ENCODE measurements around the gene RPP30. TPM values are rescaled to one million over a fixed set of nuclear protein-coding genes. Genes with fewer than 3 reads are reported as not detected.
A peak's percentile ranks its signal among the peaks of the same experiment; 100 is the strongest.

The RPP30 gene
- total RNA-seq, 1 experiment from 2014 or later: 56.8 TPM

DNA sequence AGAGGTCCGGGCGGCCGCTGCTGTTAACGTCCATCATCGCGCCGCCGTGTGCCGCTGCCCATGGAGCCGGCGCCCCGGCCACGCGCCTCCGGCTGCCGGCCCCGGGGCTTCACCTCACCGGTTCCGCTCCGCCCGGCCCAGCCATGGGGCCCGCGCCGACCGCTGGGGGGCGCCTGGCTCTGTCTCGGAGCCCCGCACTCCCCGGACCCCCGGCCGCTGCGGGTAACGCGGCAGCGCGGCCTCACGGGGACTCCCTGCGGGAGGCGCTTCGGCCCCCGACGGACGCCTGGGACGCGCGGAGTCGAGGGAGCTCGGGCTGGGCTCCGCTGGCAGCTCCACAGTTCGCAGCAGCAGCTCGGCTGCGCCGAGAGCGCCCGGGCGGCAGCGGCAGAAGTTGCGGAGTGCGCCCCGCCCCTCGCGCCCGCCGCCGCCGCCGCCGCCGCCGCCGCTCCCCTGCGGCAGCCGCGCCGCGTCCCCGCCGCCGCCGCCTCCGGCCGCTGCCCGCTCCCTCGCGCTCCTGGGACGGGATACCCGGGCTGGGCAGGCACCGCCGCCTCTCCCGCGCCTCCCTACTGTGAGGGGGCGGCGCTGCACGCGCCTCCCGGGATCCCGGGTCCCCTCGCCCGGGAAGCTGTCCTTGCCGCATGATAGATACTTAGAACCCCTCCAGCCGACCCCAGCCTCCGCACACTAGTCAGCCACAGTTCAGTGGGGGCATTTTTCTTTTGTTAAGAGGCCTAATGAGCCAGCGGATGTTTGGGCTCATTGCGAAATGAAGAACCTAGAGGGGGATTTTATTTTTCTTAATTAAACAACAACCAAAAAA, 13.9 kb upstream of the RPP30 start, which contains the start of gene HTR7:
Gene HTR7, minus strand, starts transcription at position 405 of the 826 bp plus-strand sequence. Its CDS starts 368 bp downstream, at position 37.
- Histone ChIP-seq H3K79me2 (ENCODE audit: insufficient read depth, low read length) (peaks cover 45% of the 10 kb centered on the region), H3K9me2 (ENCODE audit: insufficient read depth) (no peaks in the 10 kb centered on the region), H3K27ac (ENCODE audit: low read depth, low read length) (peak within 1 kb of the TSS; percentile 95), H3K4me1 (ENCODE audit: control insufficient read depth in 1 of 2, insufficient read depth in 2 of 2, low read length in 2 of 2) (peaks cover 20 to 39% of the 10 kb centered on the region in 2 experiments), H3K9ac (ENCODE audit: low read length) (peak within 1 kb of the TSS; percentile 70), H3K9me3 (ENCODE audit: control insufficient read depth in 1 of 2, insufficient read depth in 1 of 2, low read depth in 1 of 2, low read length in 2 of 2) (no peaks in the 10 kb centered on the region), H2AFZ (ENCODE audit: low read depth, low read length, poor library complexity, severe bottlenecking) (peak within 1 kb of the TSS; percentile 59), H4K20me1 (ENCODE audit: insufficient read depth) (no peaks in the 10 kb centered on the region), H3K4me2 (ENCODE audit: low read length) (peak within 1 kb of the TSS; percentile 80), H3K4me3 (replicated peaks in 1 of 2; ENCODE audit: low read depth in 1 of 2, low read length in 2 of 2) (peak within 1 kb of the TSS; percentile 68 to 76), H3K27me3 (ENCODE audit: insufficient read depth, low read length) (no peaks in the 10 kb centered on the region), H3K36me3 (ENCODE audit: control insufficient read depth in 1 of 2, insufficient read depth in 2 of 2, low read length in 2 of 2) (no peaks in the 10 kb centered on the region)
- intact Hi-C loops (cut with micrococcal nuclease): loop anchor here (5.0 to 10.0 kb wide), 4 partner anchors 543 to 903 kb away; no protein-coding TSS in a partner anchor
- ATAC-seq: peak; percentile 79
- ChIA-PET POLR2A (no interaction called here), CTCF (interaction anchor here (1.5 kb wide), 1 partner anchor 70 kb away, joined by 4 read pairs; no protein-coding TSS in a partner anchor), RAD21 (ENCODE audit: low non-redundant PET in 1 of 2, low total read pairs in 2 of 2, uncharacterized antibody in 2 of 2, unreplicated experiment in 2 of 2) (no interaction called here)
- no peak for DNase-seq (ENCODE audit: low read depth, low spot score)
- BruUV-seq (replicated peaks): no TSS peak
- TF ChIP-seq SIN3A (IDR thresholded peaks at IDR 0.05; ENCODE audit: low read depth) (no peak), ZFX (IDR thresholded peaks at IDR 0.05) (peak; percentile 59), EGR1 (IDR thresholded peaks at IDR 0.05; ENCODE audit: low read depth) (peak; percentile 41; the same call in 1 of the 2 replicates), CBX3 (IDR thresholded peaks at IDR 0.05; ENCODE audit: low read depth) (no peak), YY1 (IDR thresholded peaks at IDR 0.05; ENCODE audit: extremely low read depth, insufficient replicate concordance, low read depth, low read length) (peak; percentile 68)
- TF ChIP-seq, protein P1, sequence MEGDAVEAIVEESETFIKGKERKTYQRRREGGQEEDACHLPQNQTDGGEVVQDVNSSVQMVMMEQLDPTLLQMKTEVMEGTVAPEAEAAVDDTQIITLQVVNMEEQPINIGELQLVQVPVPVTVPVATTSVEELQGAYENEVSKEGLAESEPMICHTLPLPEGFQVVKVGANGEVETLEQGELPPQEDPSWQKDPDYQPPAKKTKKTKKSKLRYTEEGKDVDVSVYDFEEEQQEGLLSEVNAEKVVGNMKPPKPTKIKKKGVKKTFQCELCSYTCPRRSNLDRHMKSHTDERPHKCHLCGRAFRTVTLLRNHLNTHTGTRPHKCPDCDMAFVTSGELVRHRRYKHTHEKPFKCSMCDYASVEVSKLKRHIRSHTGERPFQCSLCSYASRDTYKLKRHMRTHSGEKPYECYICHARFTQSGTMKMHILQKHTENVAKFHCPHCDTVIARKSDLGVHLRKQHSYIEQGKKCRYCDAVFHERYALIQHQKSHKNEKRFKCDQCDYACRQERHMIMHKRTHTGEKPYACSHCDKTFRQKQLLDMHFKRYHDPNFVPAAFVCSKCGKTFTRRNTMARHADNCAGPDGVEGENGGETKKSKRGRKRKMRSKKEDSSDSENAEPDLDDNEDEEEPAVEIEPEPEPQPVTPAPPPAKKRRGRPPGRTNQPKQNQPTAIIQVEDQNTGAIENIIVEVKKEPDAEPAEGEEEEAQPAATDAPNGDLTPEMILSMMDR (IDR thresholded peaks at IDR 0.05 in 2 of 3, conservative IDR thresholded peaks at IDR 0.05 in 1 of 3; ENCODE audit: borderline replicate concordance in 1 of 3, insufficient read depth in 1 of 3, low read depth in 2 of 3, low read length in 2 of 3): peak in 2 of 3 experiments; percentile 42 to 64; a peak in 4 of 6 replicates

Data from HCT116 (cell line).